HepG2 (cell line): ENCODE results near the gene JMJD6. TPM values are rescaled to one million over a fixed set of nuclear protein-coding genes. Genes with fewer than 3 reads are reported as not detected.

Experiments
- ATAC-seq: fragments of 200-7000 bp; cut with Tn5 transposase; 3 replicates; pipeline ENCODE4 v1.9.1; 2020; ENCODE audit warnings: mild to moderate bottlenecking, moderate library complexity
- BruUV-seq: library from RNA; stranded (reverse); fragments of 400-500 nt; replicated peaks from 2 replicates; lab custom pipeline; 2021; lab: Mats Ljungman, UMichigan
- CTCF ChIA-PET: fragments of 300-600 bp; formaldehyde crosslinking; extraction: SDS; loops from one replicate; lab custom pipeline; 2021; ENCODE audit warnings: low total read pairs, inconsistent platforms, low intra/inter-chr PET ratio; lab: Yijun Ruan, JAX
- POLR2A ChIA-PET: fragments of 350-600 bp; sonication (Branson Sonifier 250); formaldehyde crosslinking; loops from one replicate; lab custom pipeline; 2020; ENCODE audit warnings: antibody characterized with exemption, inconsistent platforms; lab: Yijun Ruan, JAX
- DNase-seq: peaks from one replicate; pipeline ENCODE4 v3.0.0-alpha.2; 2015; ENCODE audit warnings: low spot score
- FAIRE-seq: peaks from 3 replicates; lab custom pipeline; 2011; peaks lifted over from hg19 to GRCh38; lab: Jason Lieb, UNC
- H2AFZ ChIP-seq: one replicate; pipeline ENCODE4 v1.6.1; 2011; ENCODE audit warnings: low read length, inconsistent platforms
- H3K27ac ChIP-seq: fragments of 300-600 bp; 3 replicates; pipeline ENCODE4 v1.8.0; 2011; ENCODE audit warnings: mixed run types, mild to moderate bottlenecking, mixed read lengths, low read length, inconsistent platforms; ENCODE audit not compliant: insufficient read depth; ENCODE audit errors: extremely low read length
- H3K27me3 ChIP-seq, 2 experiments: fragments of 200-600 bp in 1 of 2; 2 replicates in 1 of 2; 3 replicates in 1 of 2; pipeline versions ENCODE4 v1.6.0 to v1.8.0; 2011; ENCODE audit warnings: low read length in 2 of 2, mild to moderate bottlenecking in 2 of 2, moderate library complexity in 2 of 2, inconsistent platforms in 1 of 2; ENCODE audit not compliant: insufficient read depth in 2 of 2, control insufficient read depth in 1 of 2
- H3K36me3 ChIP-seq, 2 experiments: fragments of 200-600 bp in 1 of 2; replicated peaks in 1 of 2; 2 replicates in 1 of 2; 3 replicates in 1 of 2; pipeline versions ENCODE4 v1.5.1 to v1.8.0; 2011; ENCODE audit warnings: low read length in 2 of 2, inconsistent platforms in 1 of 2; ENCODE audit not compliant: insufficient read depth in 2 of 2, control insufficient read depth in 1 of 2
- H3K4me1 ChIP-seq: 2 replicates; pipeline ENCODE4 v1.5.1; 2012; ENCODE audit warnings: low read length, inconsistent platforms; ENCODE audit not compliant: insufficient read depth
- H3K4me2 ChIP-seq: 2 replicates; pipeline ENCODE4 v1.6.0; 2011; ENCODE audit warnings: low read depth, low read length, inconsistent platforms
- H3K4me3 ChIP-seq, 3 experiments: fragments of 200-600 bp in 1 of 3; sonication (generic), shearing (Covaris generic) in 1 of 3; replicated peaks in 1 of 3; 2 replicates each; pipeline ENCODE4 v1.5.1; 2011 to 2016; ENCODE audit warnings: low read length in 3 of 3, inconsistent platforms in 2 of 3, low read depth in 2 of 3, mild to moderate bottlenecking in 2 of 3, control low read depth in 1 of 3, mixed read lengths in 1 of 3; ENCODE audit not compliant: insufficient read depth in 1 of 3
- H3K79me2 ChIP-seq: one replicate; pipeline ENCODE4 v1.6.1; 2011; ENCODE audit warnings: low read length, inconsistent platforms; ENCODE audit not compliant: insufficient read depth
- H3K9ac ChIP-seq: 2 replicates; pipeline ENCODE4 v1.6.0; 2011; ENCODE audit warnings: mild to moderate bottlenecking, low read depth, low read length, inconsistent platforms; ENCODE audit not compliant: insufficient read depth
- H3K9me3 ChIP-seq: 2 replicates; pipeline ENCODE4 v1.5.1; 2012; ENCODE audit warnings: mild to moderate bottlenecking, low read length
- H4K20me1 ChIP-seq: 2 replicates; pipeline ENCODE4 v1.6.0; 2011; ENCODE audit warnings: inconsistent platforms, mild to moderate bottlenecking, low read length, moderate library complexity; ENCODE audit not compliant: insufficient read depth
- NFKB2 ChIP-seq: sonication (generic); formaldehyde crosslinking; IDR thresholded peaks from 2 replicates; pipeline ENCODE4 v1.4.0; 2020; ENCODE audit warnings: missing genetic modification reagents, borderline replicate concordance
- POLR2AphosphoS2 ChIP-seq: IDR thresholded peaks from 2 replicates; pipeline ENCODE4 v1.6.1; 2011; ENCODE audit warnings: low read depth, low read length, improper control_type of control experiment
- SKI ChIP-seq: fragments of 450-650 bp; IDR thresholded peaks from one replicate; pipeline ENCODE4 v1.6.1; 2018; ENCODE audit warnings: mild to moderate bottlenecking; ENCODE audit not compliant: partially characterized antibody
- SP4 ChIP-seq: sonication (generic); formaldehyde crosslinking; IDR thresholded peaks from 2 replicates; pipeline ENCODE4 v1.8.1; 2023; ENCODE audit warnings: mild to moderate bottlenecking, missing genetic modification reagents
- ZNF530 ChIP-seq: sonication (generic); formaldehyde crosslinking; IDR thresholded peaks from 2 replicates; pipeline ENCODE4 v1.5.0; 2020; ENCODE audit warnings: low read depth, mild to moderate bottlenecking, missing genetic modification reagents
- ZNF552 ChIP-seq: sonication (generic); formaldehyde crosslinking; IDR thresholded peaks from 2 replicates; pipeline ENCODE4 v1.9.0; 2022; ENCODE audit warnings: missing genetic modification reagents, mild to moderate bottlenecking, borderline replicate concordance
- ZNF572 ChIP-seq: sonication (generic); formaldehyde crosslinking; IDR thresholded peaks from 2 replicates; pipeline ENCODE4 v1.5.1; 2020; ENCODE audit warnings: mild to moderate bottlenecking, missing genetic modification reagents
- ZNF589 ChIP-seq: sonication (generic); formaldehyde crosslinking; conservative IDR thresholded peaks from 2 replicates; pipeline ENCODE4 v1.8.0; 2022; ENCODE audit warnings: mild to moderate bottlenecking, moderate library complexity, missing genetic modification reagents
- WGBS: methylation state at CpG from one replicate; pipeline ENCODE4 v1.1.6; 2017; ENCODE audit warnings: low lambda C conversion rate; 5-methylcytosine and 5-hydroxymethylcytosine counted together
- in situ Hi-C: cut with HindIII; loops from 2 replicates; pipeline ENCODE4 v1.10.0; 2017; ENCODE audit warnings: low pct_unique_long_range_greater_than_20kb; ENCODE audit not compliant: extremely low pct_ligation_motif_present
- intact Hi-C: fragments of 100-400 bp; cut with micrococcal nuclease; formaldehyde crosslinking; loops from one replicate; pipeline ENCODE4 v1.10.0; 2022; ENCODE audit not compliant: unreplicated experiment
- polyA plus RNA-seq, 8 experiments: library from polyadenylated mRNA; depleted of rRNA in 3 of 8; stranded (reverse) in 7 of 8; unstranded in 1 of 8; fragments of >200 nt; fragmentation: Illumina TruSeq in 4 of 8; extraction: Trizol in 4 of 8; gene quantifications; 2 replicates each; pipeline versions ENCODE4 v1.2.1 to v1.2.3, GENCODE V29; 2011 to 2016; ENCODE audit warnings: low read depth in 4 of 8, missing spikeins in 1 of 8, mixed read lengths in 1 of 8; ENCODE audit not compliant: insufficient read depth in 1 of 8
- total RNA-seq, 5 experiments: library from RNA; depleted of rRNA; stranded (reverse); fragments of >200 nt; fragmentation: Illumina TruSeq; extraction: Trizol; gene quantifications; 2 replicates each; pipeline ENCODE4 v1.2.3, GENCODE V29; 2016; ENCODE audit warnings: low read depth in 1 of 5
- TF ChIP-seq, protein P1 (sequence below): sonication (generic); formaldehyde crosslinking; IDR thresholded peaks from 2 replicates; pipeline ENCODE4 v1.5.1; 2020; ENCODE audit warnings: missing genetic modification reagents, mild to moderate bottlenecking, borderline replicate concordance
- TF ChIP-seq, protein P2 (sequence below): IDR thresholded peaks from 2 replicates; pipeline ENCODE4 v1.4.0; 2020; ENCODE audit warnings: mild to moderate bottlenecking, missing genetic modification reagents
- TF ChIP-seq, protein P3 (sequence below): sonication (generic); formaldehyde crosslinking; IDR thresholded peaks from 2 replicates; pipeline ENCODE4 v1.4.0; 2020; ENCODE audit warnings: missing genetic modification reagents

Gene JMJD6
- total and polyA plus RNA-seq, 2 of the 13 experiments (the other 11 are each of a cell fraction or from before 2014, with no cell fraction given), result 33.6 to 41.0 TPM

DNA sequence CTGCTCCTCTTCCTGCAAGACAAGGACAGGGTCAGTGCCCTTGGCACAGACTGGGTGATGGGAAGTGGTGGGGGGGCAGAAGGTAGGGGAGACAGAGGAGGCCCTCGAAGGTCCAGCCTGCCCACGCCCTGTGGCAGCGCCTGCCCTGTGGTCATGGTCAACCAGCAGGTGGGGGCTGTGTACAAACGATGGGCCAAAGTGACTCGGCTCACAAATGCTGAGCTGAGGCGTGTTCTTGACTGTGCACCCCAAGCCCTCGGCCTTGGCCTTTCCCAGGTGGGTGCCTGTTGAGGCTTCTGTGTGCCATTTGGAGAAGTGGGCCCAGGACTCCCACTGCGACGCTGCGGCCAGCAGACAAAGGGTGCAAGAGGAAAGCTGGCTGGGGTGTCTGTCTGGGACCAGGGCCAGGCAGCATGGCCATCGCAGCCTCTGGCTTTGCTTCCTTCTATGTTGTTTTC, 38.2 kb downstream of the JMJD6 start (continued):
- TF ChIP-seq, protein P1, sequence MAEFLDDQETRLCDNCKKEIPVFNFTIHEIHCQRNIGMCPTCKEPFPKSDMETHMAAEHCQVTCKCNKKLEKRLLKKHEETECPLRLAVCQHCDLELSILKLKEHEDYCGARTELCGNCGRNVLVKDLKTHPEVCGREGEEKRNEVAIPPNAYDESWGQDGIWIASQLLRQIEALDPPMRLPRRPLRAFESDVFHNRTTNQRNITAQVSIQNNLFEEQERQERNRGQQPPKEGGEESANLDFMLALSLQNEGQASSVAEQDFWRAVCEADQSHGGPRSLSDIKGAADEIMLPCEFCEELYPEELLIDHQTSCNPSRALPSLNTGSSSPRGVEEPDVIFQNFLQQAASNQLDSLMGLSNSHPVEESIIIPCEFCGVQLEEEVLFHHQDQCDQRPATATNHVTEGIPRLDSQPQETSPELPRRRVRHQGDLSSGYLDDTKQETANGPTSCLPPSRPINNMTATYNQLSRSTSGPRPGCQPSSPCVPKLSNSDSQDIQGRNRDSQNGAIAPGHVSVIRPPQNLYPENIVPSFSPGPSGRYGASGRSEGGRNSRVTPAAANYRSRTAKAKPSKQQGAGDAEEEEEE (CRISPR knock-in tag), result no peak
- 0 out of 2 replicates have a peak, but pooled peaks have one; percentile 47 for TF ChIP-seq ZNF552

DNA sequence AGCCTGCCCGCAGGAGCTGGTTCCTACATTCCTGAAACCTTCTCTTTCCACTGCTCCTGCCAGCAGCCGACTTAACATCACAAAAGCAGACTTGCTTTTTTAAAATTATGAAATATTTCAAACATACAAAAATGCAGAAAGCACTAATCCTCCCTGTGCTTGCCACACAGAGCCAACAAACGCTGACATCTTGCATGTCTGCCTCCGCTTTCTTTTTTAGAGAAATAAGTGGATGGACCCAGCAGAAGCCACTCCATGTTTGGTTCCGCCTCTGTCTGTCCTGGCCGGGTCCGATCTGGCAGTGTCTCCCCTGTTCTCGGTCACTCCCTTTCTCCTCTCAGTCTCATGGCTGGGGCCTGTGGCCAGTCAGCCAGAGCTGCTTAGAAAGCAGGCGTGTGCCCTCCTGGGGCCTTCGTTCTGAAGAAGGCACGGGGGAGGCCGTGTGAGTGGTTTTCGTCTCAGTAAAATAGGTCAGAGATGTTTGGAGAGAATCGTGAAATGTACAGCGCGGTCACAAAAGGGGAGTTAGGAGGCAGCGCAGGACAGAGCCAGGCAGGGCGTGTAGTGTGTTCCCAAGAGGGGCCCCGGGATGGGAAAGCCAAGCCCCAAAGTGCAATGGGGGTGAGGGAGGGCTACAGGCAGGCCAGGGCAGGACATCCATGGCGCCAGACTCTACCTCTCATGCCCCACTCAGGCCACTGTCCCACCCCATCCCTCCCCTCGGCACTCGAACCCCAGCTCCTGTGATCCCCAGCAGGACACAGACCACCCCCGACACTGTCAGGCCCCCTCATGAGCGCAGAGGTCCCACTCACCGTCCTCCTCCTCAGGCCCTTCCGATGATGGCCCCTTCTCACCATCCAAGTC, 38.9 kb downstream of the JMJD6 start:
- ATAC-seq (no peak), FAIRE-seq (no peak), DNase-seq (no peak)
- intact Hi-C loops (no loop called here), in situ Hi-C loops (no loop called here)
- peak overlapping the region; percentile 11; the same call in 1 of the 2 replicates for H3K9ac ChIP-seq
- H3K27me3 ChIP-seq, result no peaks in the 10 kb centered on the region
- no peak overlapping the region for H3K4me3 ChIP-seq
- H4K20me1 ChIP-seq, result no peaks in the 10 kb centered on the region
- H3K4me1 ChIP-seq, result peaks cover 62% of the 10 kb centered on the region
- no peaks in the 10 kb centered on the region for H3K79me2 ChIP-seq
- H3K9me3 ChIP-seq, result no peaks in the 10 kb centered on the region
- peaks cover 7 to 10% of the 10 kb centered on the region in 2 experiments; a peak in 4 of 5 replicates for H3K36me3 ChIP-seq
- CTCF ChIA-PET, result no interaction called here
- 92% methylated on average over 26 of the region's 26 CpGs for WGBS
- POLR2A ChIA-PET, result interaction anchor here (0.9 to 2.7 kb wide), 3 partner anchors 14 to 306 kb away, joined by 3 to 15 read pairs (median 10); no protein-coding TSS in a partner anchor
- H3K27ac ChIP-seq, result no peak overlapping the region
- no peak overlapping the region for H3K4me2 ChIP-seq
- no peak overlapping the region for H2AFZ ChIP-seq
- BruUV-seq, result no TSS peak
- TF ChIP-seq POLR2AphosphoS2 (no peak), ZNF572 (peak; percentile 65; the same call in 1 of the 2 replicates), ZNF589 (CRISPR knock-in tag) (0 out of 2 replicates have a peak, but pooled peaks have one; percentile 19), SP4 (CRISPR knock-in tag) (0 out of 2 replicates have a peak, but pooled peaks have one; percentile 8), SKI (no peak), NFKB2 (CRISPR knock-in tag) (peak; percentile 9; the same call in 1 of the 2 replicates), ZNF530 (CRISPR knock-in tag) (no peak)
- TF ChIP-seq, protein P2, sequence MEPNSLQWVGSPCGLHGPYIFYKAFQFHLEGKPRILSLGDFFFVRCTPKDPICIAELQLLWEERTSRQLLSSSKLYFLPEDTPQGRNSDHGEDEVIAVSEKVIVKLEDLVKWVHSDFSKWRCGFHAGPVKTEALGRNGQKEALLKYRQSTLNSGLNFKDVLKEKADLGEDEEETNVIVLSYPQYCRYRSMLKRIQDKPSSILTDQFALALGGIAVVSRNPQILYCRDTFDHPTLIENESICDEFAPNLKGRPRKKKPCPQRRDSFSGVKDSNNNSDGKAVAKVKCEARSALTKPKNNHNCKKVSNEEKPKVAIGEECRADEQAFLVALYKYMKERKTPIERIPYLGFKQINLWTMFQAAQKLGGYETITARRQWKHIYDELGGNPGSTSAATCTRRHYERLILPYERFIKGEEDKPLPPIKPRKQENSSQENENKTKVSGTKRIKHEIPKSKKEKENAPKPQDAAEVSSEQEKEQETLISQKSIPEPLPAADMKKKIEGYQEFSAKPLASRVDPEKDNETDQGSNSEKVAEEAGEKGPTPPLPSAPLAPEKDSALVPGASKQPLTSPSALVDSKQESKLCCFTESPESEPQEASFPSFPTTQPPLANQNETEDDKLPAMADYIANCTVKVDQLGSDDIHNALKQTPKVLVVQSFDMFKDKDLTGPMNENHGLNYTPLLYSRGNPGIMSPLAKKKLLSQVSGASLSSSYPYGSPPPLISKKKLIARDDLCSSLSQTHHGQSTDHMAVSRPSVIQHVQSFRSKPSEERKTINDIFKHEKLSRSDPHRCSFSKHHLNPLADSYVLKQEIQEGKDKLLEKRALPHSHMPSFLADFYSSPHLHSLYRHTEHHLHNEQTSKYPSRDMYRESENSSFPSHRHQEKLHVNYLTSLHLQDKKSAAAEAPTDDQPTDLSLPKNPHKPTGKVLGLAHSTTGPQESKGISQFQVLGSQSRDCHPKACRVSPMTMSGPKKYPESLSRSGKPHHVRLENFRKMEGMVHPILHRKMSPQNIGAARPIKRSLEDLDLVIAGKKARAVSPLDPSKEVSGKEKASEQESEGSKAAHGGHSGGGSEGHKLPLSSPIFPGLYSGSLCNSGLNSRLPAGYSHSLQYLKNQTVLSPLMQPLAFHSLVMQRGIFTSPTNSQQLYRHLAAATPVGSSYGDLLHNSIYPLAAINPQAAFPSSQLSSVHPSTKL (CRISPR knock-in tag), result no peak
- TF ChIP-seq, protein P3, sequence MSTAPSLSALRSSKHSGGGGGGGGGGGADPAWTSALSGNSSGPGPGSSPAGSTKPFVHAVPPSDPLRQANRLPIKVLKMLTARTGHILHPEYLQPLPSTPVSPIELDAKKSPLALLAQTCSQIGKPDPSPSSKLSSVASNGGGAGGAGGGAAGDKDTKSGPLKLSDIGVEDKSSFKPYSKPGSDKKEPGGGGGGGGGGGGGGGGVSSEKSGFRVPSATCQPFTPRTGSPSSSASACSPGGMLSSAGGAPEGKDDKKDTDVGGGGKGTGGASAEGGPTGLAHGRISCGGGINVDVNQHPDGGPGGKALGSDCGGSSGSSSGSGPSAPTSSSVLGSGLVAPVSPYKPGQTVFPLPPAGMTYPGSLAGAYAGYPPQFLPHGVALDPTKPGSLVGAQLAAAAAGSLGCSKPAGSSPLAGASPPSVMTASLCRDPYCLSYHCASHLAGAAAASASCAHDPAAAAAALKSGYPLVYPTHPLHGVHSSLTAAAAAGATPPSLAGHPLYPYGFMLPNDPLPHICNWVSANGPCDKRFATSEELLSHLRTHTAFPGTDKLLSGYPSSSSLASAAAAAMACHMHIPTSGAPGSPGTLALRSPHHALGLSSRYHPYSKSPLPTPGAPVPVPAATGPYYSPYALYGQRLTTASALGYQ (CRISPR knock-in tag), result no peak
